WTC11 (cell line): Measurements from ENCODE around the gene NMUR1.
A peak's percentile ranks its signal among the peaks of the same experiment; 100 is the strongest.

ENCODE experiments used
- SMAD4 ChIP-seq: sonication (generic); formaldehyde crosslinking; IDR thresholded peaks from 2 replicates; pipeline ENCODE4 v1.8.0; 2022; ENCODE audit warnings: mild to moderate bottlenecking, missing genetic modification reagents
- ZNF423 ChIP-seq: fragments of 250-450 bp; sonication (Bioruptor Pico); IDR thresholded peaks from 2 replicates; pipeline ENCODE4 v2.1.2; 2022; ENCODE audit warnings: mild to moderate bottlenecking, moderate library complexity
- TF ChIP-seq, protein P1 (sequence below): fragments of 200-600 bp; IDR thresholded peaks from 2 replicates; pipeline ENCODE4 v1.8.0; 2022; ENCODE audit warnings: antibody characterized with exemption

DNA sequence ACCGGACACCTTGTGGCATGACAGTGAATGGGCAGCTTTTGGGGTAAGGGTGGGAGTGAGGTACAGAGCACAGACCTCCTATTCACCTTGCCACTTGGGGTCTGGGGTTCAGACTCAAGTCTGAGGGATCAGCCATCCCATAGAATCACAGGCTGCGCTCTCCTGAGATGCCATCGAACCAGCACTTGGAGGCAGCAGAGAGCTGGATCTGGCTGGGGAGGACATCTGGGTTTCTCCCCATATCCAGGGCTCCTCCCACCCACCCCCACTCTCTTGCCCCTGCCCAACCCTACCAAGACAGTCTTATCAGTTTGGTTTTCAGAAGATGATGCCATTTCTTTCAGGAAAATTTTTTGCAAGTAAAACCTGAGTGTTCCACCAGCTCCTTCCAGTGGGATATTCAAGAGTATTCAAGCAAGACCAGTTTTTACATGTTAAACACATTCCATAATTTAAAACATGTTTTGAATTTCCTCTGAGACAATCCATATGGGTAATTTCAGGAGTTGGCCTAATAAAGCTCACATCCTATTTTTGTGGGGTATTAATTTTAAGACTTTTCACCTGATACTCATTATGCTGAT, 33.2 kb upstream of the NMUR1 start:
- TF ChIP-seq SMAD4 (CRISPR knock-in tag) (no peak), ZNF423 (CRISPR knock-in tag) (no peak)
- TF ChIP-seq, protein P1, sequence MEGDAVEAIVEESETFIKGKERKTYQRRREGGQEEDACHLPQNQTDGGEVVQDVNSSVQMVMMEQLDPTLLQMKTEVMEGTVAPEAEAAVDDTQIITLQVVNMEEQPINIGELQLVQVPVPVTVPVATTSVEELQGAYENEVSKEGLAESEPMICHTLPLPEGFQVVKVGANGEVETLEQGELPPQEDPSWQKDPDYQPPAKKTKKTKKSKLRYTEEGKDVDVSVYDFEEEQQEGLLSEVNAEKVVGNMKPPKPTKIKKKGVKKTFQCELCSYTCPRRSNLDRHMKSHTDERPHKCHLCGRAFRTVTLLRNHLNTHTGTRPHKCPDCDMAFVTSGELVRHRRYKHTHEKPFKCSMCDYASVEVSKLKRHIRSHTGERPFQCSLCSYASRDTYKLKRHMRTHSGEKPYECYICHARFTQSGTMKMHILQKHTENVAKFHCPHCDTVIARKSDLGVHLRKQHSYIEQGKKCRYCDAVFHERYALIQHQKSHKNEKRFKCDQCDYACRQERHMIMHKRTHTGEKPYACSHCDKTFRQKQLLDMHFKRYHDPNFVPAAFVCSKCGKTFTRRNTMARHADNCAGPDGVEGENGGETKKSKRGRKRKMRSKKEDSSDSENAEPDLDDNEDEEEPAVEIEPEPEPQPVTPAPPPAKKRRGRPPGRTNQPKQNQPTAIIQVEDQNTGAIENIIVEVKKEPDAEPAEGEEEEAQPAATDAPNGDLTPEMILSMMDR = peak; percentile 54; the same call in 1 of the 2 replicates
